Stimulated activated CD4-positive, alpha-beta T cell treated with anti-CD3 and anti-CD28 coated beads, Interleukin-4, amount 100 ng/mL, for 48 hours (primary cell): ENCODE results near the gene MAJIN.

ENCODE experiments used
- DNase-seq, 2 donors: peaks; one replicate each; pipeline ENCODE4 v3.0.0-alpha.2; 2020; ENCODE audit warnings: low read depth in 2 of 2

Gene MAJIN

DNA sequence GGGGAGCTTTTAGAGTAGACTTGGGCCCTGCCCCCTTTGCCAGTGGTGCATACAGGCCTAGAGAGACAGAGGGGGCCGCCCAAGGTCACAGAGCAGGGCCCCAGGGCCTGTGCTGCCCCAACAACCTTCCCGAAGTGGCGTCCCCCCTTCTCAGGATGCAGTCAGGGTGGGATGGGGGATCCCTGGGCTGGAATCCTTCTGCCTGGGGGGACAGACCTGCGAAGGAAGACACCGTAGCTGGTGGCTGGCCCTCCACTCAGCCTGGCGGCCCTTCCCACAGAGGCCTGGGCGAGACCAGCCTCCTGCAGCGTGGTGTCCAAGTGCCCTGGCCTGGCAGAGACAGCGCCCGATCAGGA lies 79.1 kb downstream of the MAJIN start:
- no peak for DNase-seq

DNA sequence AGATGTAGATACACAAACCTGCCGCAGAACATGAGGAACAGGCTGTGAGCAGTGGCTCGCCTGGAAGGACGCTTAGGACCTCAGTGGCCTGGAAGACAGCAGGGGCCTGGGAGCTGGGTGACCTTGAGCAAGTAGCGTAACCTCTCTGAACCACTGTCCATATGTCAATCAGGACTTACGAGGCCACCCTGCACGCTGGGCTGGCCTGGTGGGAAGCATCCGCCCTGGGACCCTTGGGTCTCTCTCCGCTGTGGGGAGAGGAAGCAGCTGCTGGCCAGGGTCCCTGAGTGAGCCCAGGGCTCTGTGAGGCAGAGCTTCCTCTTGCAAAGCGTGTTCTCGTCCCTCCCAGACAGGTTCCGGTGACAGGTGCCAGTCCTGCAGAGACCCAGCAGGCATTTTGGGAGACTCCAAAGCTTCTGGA lies 79.5 kb downstream of the MAJIN start:
- DNase-seq: no peak

DNA sequence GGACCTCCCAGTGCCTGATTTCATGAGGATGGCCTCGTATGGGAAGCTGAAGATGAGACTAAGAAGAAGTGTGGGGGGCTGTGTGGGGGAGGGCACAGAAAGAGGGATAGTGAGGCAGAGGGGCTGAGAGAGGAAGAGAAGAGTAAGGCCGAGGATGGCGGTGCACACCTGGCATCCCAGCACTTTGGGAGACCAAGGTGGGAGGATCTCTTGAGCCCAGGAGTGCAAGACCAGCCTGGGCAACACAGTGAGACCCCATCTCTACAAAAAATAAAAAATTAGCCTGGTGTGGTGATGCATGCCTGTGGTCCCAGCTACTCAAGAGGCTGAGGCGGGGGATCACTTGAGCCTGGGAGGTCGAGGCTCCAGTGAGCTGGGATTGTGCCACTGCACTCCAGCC lies 80.0 kb downstream of the MAJIN start:
- DNase-seq: no peak

- DNase-seq: no peak
These were observed 80.6 kb downstream of the MAJIN start for GRCh38 chr11:64891215-64891848.

DNA sequence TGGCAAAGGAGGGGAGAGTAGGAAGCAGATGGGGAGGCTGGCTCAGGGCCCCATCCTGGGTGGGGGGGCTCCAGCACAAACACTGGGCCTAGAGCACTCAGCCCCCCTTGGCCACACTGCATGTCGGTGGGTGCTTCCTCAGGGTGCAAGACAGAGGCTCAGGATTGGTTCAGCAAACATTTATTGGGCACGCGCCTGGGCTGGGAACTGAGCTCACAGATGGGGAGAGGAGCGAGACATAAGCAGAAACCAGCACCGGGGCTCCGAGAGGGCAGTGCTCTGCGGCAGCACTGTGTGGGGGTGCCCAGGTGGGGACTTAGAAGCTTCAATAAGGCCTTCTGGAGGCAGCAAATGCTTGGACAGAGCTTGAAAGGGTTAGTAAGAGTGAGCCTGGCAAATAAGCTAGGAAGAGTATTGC lies 81.4 kb downstream of the MAJIN start:
- DNase-seq: no peak

DNA sequence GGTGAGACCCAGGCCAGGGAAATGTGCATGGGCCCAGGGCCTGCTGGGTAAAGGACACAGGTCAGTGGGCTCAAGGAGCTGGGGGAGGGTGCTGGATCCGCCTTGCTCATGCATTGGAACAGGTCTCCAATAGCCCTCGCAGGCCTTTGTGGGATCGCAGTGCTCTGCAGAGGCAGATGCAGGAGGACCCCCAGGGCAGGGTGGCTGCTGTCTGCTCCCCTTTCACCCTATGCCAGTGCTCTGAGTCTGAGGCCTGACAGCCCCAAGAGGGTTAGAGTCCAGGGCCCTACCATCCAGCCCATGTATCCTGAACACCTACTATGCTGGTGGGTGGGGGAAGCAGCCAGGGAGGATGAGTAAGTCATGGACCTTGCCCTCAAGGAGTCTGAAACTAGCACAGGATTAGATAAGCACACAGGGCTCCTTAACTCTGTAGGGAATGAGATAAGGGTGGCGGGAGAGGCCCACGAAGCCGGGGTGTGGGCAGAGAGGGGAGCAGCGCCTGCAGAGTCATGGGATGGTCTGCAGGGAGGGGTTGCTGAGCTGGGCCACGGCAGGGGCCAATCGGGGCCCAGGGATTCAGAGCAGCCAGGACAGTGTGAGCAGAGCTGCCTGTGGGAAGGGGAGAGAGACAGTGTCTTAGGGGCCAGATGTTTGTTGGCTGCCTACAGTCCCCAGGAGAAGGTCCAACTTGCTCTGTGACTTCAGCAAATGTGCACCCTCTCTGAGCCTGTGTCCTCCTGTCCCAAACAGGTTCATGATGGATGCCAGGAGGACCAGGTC lies 83.0 kb downstream of the MAJIN start:
- no peak for DNase-seq

GRCh38 chr11:64888406-64888728 lies 83.5 kb downstream of the MAJIN start:
- DNase-seq: no peak
